Mesothelial cell of epicardium (in vitro differentiated cells): ENCODE results near the gene ST6GAL1. TPM values are rescaled to one million over a fixed set of nuclear protein-coding genes. Genes with fewer than 3 reads are reported as not detected.

Source experiments
- DNase-seq, 2 experiments: peaks; one replicate each; pipeline ENCODE4 v3.0.0; 2021; ENCODE audit warnings: low spot score in 2 of 2; ENCODE audit not compliant: unreplicated experiment in 2 of 2
- H3K27ac Mint-ChIP-seq: 2 replicates; pipeline ENCODE4 v1.8.0; 2021; ENCODE audit warnings: mixed read lengths
- H3K27me3 Mint-ChIP-seq: 2 replicates; pipeline ENCODE4 v1.8.0; 2021; ENCODE audit warnings: low read depth, mixed read lengths
- H3K36me3 Mint-ChIP-seq: 2 replicates; pipeline ENCODE4 v1.8.0; 2021; ENCODE audit warnings: mixed read lengths
- H3K4me1 Mint-ChIP-seq: 2 replicates; pipeline ENCODE4 v1.8.0; 2021; ENCODE audit warnings: mixed read lengths
- H3K4me3 Mint-ChIP-seq: 2 replicates; pipeline ENCODE4 v1.8.0; 2021; ENCODE audit warnings: mild to moderate bottlenecking, moderate library complexity, mixed read lengths
- H3K9me3 Mint-ChIP-seq: 2 replicates; pipeline ENCODE4 v1.8.0; 2021; ENCODE audit warnings: mixed read lengths
- total RNA-seq: library from RNA; stranded (reverse); gene quantifications from 3 replicates; pipeline ENCODE4 v1.2.1, GENCODE V29; 2021
- TF ChIP-seq, protein P1 (sequence below): fragments of 200-600 bp; sonication (generic); IDR thresholded peaks from one replicate; pipeline ENCODE4 v1.5.0; 2021; ENCODE audit warnings: antibody characterized with exemption; ENCODE audit not compliant: unreplicated experiment

Gene ST6GAL1
- total RNA-seq, 1 donor from 2014 or later: 50.3 TPM

DNA sequence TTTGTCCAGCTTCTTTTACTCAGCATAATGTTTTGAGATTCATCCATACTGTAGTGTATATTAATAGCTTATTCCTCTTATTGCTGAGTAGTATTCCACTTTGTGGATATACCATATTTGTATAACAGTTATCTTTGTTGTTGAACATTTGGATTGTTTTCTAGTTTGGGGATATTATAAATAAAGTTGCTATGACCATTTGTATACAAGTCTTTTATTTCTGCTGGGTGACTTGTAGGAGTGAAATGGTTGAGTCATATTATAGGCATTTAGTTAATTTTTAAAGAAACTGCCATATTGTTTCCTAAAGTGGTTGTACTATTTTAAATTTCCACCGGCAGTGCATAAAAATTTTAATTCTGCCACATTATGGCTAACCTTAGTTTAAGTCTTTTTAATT lies 155.6 kb downstream of the ST6GAL1 start:
- Mint-ChIP-seq H3K9me3 (peaks cover 40% of the 10 kb centered on the region), H3K27me3 (no peaks in the 10 kb centered on the region), H3K4me3 (no peak overlapping the region), H3K4me1 (peaks cover 2% of the 10 kb centered on the region), H3K36me3 (peaks cover 10% of the 10 kb centered on the region), H3K27ac (no peak overlapping the region)
- DNase-seq: no peak
- TF ChIP-seq, protein P1, sequence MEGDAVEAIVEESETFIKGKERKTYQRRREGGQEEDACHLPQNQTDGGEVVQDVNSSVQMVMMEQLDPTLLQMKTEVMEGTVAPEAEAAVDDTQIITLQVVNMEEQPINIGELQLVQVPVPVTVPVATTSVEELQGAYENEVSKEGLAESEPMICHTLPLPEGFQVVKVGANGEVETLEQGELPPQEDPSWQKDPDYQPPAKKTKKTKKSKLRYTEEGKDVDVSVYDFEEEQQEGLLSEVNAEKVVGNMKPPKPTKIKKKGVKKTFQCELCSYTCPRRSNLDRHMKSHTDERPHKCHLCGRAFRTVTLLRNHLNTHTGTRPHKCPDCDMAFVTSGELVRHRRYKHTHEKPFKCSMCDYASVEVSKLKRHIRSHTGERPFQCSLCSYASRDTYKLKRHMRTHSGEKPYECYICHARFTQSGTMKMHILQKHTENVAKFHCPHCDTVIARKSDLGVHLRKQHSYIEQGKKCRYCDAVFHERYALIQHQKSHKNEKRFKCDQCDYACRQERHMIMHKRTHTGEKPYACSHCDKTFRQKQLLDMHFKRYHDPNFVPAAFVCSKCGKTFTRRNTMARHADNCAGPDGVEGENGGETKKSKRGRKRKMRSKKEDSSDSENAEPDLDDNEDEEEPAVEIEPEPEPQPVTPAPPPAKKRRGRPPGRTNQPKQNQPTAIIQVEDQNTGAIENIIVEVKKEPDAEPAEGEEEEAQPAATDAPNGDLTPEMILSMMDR: no peak

DNA sequence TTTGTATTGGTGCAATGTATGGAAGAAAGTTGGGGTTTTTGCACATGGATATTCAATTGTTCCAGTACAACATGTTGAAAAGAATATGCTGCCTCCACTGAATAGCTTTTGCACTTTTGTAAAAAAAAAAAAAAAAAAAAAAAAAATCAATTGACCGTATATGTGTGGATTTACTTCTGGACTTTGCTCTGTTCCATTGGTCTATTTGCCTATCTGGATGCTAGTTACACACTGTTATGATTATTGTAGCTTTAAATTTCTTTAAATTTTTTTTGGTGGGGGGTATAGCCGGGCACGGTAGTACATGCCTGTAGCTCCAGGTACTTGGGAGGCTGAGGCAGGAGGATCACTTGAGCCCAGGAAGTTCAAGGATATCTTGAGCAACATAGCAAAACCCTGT lies 156.5 kb downstream of the ST6GAL1 start:
- Mint-ChIP-seq H3K4me1 (peaks cover 2% of the 10 kb centered on the region), H3K27me3 (no peaks in the 10 kb centered on the region), H3K36me3 (peaks cover 10% of the 10 kb centered on the region), H3K27ac (no peak overlapping the region), H3K4me3 (no peak overlapping the region), H3K9me3 (peaks cover 49% of the 10 kb centered on the region)
- TF ChIP-seq, protein P1: no peak
- no peak for DNase-seq

DNA sequence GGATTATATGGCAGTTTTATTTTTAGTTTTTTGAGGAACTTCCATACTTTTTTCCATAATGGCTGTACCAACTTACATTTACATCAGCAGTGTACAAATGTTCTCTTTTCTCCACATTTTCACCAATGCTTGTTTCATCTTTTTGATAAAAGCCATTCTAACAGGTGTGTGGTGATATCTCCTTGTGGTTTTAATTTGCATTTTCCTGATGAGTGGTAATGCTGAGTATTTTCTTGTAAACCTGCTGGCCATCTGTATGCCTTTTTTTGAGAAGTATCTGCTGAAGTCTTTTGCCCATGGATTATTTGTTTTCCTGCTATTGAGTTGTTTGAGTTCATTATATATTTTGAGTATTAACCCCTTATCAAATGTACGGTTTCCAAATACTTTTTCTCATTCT lies 158.4 kb downstream of the ST6GAL1 start:
- DNase-seq: no peak
- peaks cover 2% of the 10 kb centered on the region for H3K4me1 Mint-ChIP-seq
- peaks cover 12% of the 10 kb centered on the region for H3K36me3 Mint-ChIP-seq
- TF ChIP-seq, protein P1: no peak
- H3K9me3 Mint-ChIP-seq: peaks cover 58% of the 10 kb centered on the region
- H3K27me3 Mint-ChIP-seq: no peaks in the 10 kb centered on the region
- no peak overlapping the region for H3K4me3 Mint-ChIP-seq
- H3K27ac Mint-ChIP-seq: no peak overlapping the region

DNA sequence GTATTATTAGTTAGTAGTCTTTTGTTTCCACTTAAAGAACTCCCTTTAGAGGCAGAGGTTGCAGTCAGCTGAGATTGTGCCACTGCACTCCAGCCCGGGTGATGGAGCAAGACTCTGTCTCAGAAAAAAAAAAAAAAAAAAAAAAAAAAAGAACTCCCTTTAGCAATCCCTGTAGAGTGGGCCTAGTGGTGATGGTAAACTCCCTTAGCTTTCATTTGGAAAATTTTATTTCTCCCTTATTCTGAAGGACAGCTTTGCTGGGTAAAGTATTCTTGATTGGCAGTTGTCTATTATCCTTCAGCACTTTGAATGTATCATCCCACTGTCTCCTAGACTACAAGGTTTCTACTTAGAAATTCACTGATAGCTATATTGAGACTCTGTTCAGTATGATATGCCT lies 163.0 kb downstream of the ST6GAL1 start:
- Mint-ChIP-seq H3K36me3 (peaks cover 13% of the 10 kb centered on the region), H3K4me1 (no peaks in the 10 kb centered on the region), H3K4me3 (no peak overlapping the region), H3K27me3 (no peaks in the 10 kb centered on the region), H3K9me3 (peaks cover 80% of the 10 kb centered on the region), H3K27ac (no peak overlapping the region)
- DNase-seq: no peak
- TF ChIP-seq, protein P1: no peak

DNA sequence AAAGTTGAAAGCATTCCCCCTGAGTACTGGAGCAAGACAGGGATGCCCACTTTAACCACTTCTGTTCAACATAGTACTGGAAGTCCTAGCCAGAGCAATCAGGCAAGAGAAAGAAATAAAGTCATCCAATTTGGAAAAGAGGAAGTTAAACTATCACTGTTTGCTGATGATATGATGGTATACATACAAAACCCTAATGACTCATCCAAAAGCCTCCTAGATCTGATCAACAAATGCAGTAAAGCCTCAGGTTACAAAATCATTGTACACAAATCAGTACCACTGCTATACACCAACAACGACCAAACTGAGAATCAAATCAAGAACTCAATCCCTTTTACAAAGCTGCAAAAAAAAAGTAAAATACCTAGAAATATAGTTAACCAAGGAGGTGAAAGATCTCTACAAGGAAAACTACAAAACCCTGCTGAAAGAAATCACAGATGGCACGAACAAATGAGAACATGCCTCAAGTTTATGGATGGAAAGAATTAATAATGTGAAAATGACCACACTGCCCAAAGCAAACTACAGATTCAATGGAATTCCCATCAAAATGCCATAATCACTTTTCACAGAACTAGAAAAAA lies 168.7 kb downstream of the ST6GAL1 start:
- Mint-ChIP-seq H3K4me1 (peaks cover 14% of the 10 kb centered on the region), H3K4me3 (no peak overlapping the region), H3K9me3 (peaks cover 54% of the 10 kb centered on the region), H3K36me3 (peaks cover 7% of the 10 kb centered on the region), H3K27ac (no peak overlapping the region), H3K27me3 (no peaks in the 10 kb centered on the region)
- TF ChIP-seq, protein P1: no peak
- no peak for DNase-seq
